Osteocyte (in vitro differentiated cells): ENCODE measurements around the gene ADCYAP1. TPM values are rescaled to one million over a fixed set of nuclear protein-coding genes. Genes with fewer than 3 reads are reported as not detected.

Source experiments
- DNase-seq: peaks from one replicate; pipeline ENCODE4 v3.0.0; 2021; ENCODE audit warnings: mixed read lengths; ENCODE audit not compliant: unreplicated experiment; ENCODE audit errors: extremely low spot score
- H3K27ac Mint-ChIP-seq: one replicate; pipeline ENCODE4 v1.8.0; 2021; ENCODE audit warnings: mild to moderate bottlenecking, mixed read lengths; ENCODE audit not compliant: unreplicated experiment
- H3K27me3 Mint-ChIP-seq: one replicate; pipeline ENCODE4 v1.8.0; 2021; ENCODE audit warnings: mixed read lengths; ENCODE audit not compliant: unreplicated experiment
- H3K36me3 Mint-ChIP-seq: one replicate; pipeline ENCODE4 v1.8.0; 2021; ENCODE audit warnings: mixed read lengths; ENCODE audit not compliant: unreplicated experiment
- H3K4me1 Mint-ChIP-seq: one replicate; pipeline ENCODE4 v1.8.0; 2021; ENCODE audit warnings: mixed read lengths; ENCODE audit not compliant: unreplicated experiment
- H3K4me3 Mint-ChIP-seq: one replicate; pipeline ENCODE4 v1.8.0; 2021; ENCODE audit warnings: mild to moderate bottlenecking, moderate library complexity, mixed read lengths; ENCODE audit not compliant: unreplicated experiment
- H3K9me3 Mint-ChIP-seq: one replicate; pipeline ENCODE4 v1.8.0; 2021; ENCODE audit warnings: mixed read lengths; ENCODE audit not compliant: unreplicated experiment
- total RNA-seq: library from RNA; stranded (reverse); gene quantifications from 2 replicates; pipeline ENCODE4 v1.2.1, GENCODE V29; 2021
- TF ChIP-seq, protein P1 (sequence below): fragments of 200-600 bp; sonication (generic); IDR thresholded peaks from 2 replicates; pipeline ENCODE4 v1.5.0; 2021; ENCODE audit warnings: antibody characterized with exemption, mild to moderate bottlenecking, moderate library complexity

The ADCYAP1 gene
- total RNA-seq, 1 donor from 2014 or later = not detected

DNA sequence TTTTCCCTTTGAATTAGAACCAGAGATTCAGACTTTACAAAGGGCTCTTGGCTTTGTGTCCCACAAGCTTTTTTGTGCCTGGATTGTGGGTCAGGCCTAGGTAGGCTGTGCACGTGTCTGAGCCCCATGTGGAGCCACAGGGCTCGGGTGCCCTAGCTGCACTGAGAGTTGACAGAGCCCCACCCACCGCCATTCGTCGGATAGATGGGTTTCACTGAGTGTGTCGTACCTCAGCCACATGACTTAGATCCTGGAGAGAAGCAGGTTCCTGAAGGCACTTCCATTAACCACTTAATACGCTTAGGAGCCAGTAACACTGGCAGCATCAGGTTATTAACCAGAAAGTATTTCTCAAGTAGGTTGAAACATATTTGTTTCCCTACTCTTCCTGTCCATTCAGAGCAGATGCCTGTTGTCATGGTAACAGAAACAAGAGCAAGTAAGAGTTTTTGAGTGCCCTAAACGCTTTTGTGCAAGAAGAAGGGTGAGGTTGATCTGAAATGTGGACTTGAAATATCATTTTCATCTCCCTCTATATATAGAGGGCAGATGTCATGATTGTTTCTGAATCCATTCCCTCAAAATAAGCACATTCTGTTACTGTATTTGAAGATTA, 30.0 kb downstream of the ADCYAP1 start:
- no peak overlapping the region for H3K4me3 Mint-ChIP-seq
- no peak overlapping the region for H3K27ac Mint-ChIP-seq
- H3K9me3 Mint-ChIP-seq = no peaks in the 10 kb centered on the region
- no peak for DNase-seq
- no peaks in the 10 kb centered on the region for H3K4me1 Mint-ChIP-seq
- peaks cover 9% of the 10 kb centered on the region for H3K27me3 Mint-ChIP-seq
- TF ChIP-seq, protein P1, sequence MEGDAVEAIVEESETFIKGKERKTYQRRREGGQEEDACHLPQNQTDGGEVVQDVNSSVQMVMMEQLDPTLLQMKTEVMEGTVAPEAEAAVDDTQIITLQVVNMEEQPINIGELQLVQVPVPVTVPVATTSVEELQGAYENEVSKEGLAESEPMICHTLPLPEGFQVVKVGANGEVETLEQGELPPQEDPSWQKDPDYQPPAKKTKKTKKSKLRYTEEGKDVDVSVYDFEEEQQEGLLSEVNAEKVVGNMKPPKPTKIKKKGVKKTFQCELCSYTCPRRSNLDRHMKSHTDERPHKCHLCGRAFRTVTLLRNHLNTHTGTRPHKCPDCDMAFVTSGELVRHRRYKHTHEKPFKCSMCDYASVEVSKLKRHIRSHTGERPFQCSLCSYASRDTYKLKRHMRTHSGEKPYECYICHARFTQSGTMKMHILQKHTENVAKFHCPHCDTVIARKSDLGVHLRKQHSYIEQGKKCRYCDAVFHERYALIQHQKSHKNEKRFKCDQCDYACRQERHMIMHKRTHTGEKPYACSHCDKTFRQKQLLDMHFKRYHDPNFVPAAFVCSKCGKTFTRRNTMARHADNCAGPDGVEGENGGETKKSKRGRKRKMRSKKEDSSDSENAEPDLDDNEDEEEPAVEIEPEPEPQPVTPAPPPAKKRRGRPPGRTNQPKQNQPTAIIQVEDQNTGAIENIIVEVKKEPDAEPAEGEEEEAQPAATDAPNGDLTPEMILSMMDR = no peak
- H3K36me3 Mint-ChIP-seq = no peaks in the 10 kb centered on the region

GRCh38 chr18:936941-937340, 32.3 kb downstream of the ADCYAP1 start:
- DNase-seq = no peak
- Mint-ChIP-seq H3K4me1 (no peaks in the 10 kb centered on the region), H3K36me3 (no peaks in the 10 kb centered on the region), H3K27ac (no peak overlapping the region), H3K4me3 (no peak overlapping the region), H3K27me3 (peaks cover 15% of the 10 kb centered on the region), H3K9me3 (no peaks in the 10 kb centered on the region)
- TF ChIP-seq, protein P1 = no peak

- H3K36me3 Mint-ChIP-seq = no peaks in the 10 kb centered on the region
- no peaks in the 10 kb centered on the region for H3K9me3 Mint-ChIP-seq
- peaks cover 15% of the 10 kb centered on the region for H3K27me3 Mint-ChIP-seq
- TF ChIP-seq, protein P1 = no peak
- no peaks in the 10 kb centered on the region for H3K4me1 Mint-ChIP-seq
- H3K27ac Mint-ChIP-seq = no peak overlapping the region
- H3K4me3 Mint-ChIP-seq = no peak overlapping the region
- DNase-seq = no peak
Measured at GRCh38 chr18:939166-939565, 34.5 kb downstream of the ADCYAP1 start.

DNA sequence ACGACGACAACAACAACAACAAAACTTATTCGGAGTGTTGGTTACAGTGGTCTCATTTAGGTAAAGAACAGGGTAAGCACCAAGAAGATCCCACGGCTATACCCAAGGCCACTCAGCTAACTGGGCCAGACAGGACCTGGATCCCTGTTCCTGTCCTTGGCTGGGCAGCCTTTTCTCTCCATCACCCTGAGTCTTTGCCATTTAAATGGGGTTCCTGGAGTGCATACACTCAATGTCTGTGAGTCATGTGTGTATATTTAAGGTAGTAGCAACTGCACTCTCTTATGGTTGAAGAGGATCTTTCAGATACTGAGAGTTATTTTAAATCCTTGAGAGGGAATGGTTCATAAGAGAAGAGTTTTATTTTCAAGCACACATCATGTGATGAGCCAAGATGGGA, 35.3 kb downstream of the ADCYAP1 start:
- H3K9me3 Mint-ChIP-seq = no peaks in the 10 kb centered on the region
- H3K36me3 Mint-ChIP-seq = no peaks in the 10 kb centered on the region
- no peak overlapping the region for H3K4me3 Mint-ChIP-seq
- TF ChIP-seq, protein P1 = no peak
- H3K4me1 Mint-ChIP-seq = no peaks in the 10 kb centered on the region
- H3K27me3 Mint-ChIP-seq = peaks cover 18% of the 10 kb centered on the region
- DNase-seq = no peak
- no peak overlapping the region for H3K27ac Mint-ChIP-seq

- peaks cover 17% of the 10 kb centered on the region for H3K27me3 Mint-ChIP-seq
- H3K4me3 Mint-ChIP-seq = no peak overlapping the region
- no peak for DNase-seq
- no peaks in the 10 kb centered on the region for H3K36me3 Mint-ChIP-seq
- no peak overlapping the region for H3K27ac Mint-ChIP-seq
- TF ChIP-seq, protein P1 = no peak
- H3K4me1 Mint-ChIP-seq = no peaks in the 10 kb centered on the region
- no peaks in the 10 kb centered on the region for H3K9me3 Mint-ChIP-seq
Measured at GRCh38 chr18:941331-941730, 36.7 kb downstream of the ADCYAP1 start.
